ENCODE data around the gene FZD2.
"Not testable (repeated sequence)": the region's sequence is repeated elsewhere in the genome, so short reads cannot be mapped to it uniquely, and the experiment has no call there.

FZD2 gene

GRCh38 chr17:44565866-44566443 is 8.7 kb downstream of the FZD2 start:
- H3K4me3 ChIP-seq (ENCODE audit: low read depth, low read length) = no peak overlapping the region
- DNase-seq (ENCODE audit: low read depth) = no peak
- TF ChIP-seq CTCF (conservative IDR thresholded peaks at IDR 0.05; ENCODE audit: low read depth, low read length) = peak; percentile 69

GRCh38 chr17:44568311-44568944 is 11.1 kb downstream of the FZD2 start:
- not testable (repeated sequence) for H3K4me3 ChIP-seq (ENCODE audit: low read depth, low read length); DNase-seq (ENCODE audit: low read depth)

- no peak for TF ChIP-seq CTCF (conservative IDR thresholded peaks at IDR 0.05; ENCODE audit: low read depth, low read length)
- no peak for DNase-seq (ENCODE audit: low read depth)
- no peak overlapping the region for H3K4me3 ChIP-seq (ENCODE audit: low read depth, low read length)
These were observed 11.9 kb downstream of the FZD2 start for GRCh38 chr17:44568945-44569858.

- no peak for TF ChIP-seq CTCF (conservative IDR thresholded peaks at IDR 0.05; ENCODE audit: low read depth, low read length)
- DNase-seq (ENCODE audit: low read depth) = no peak
- no peak overlapping the region for H3K4me3 ChIP-seq (ENCODE audit: low read depth, low read length)
These were observed 15.5 kb downstream of the FZD2 start for GRCh38 chr17:44572801-44573200.

- TF ChIP-seq CTCF (conservative IDR thresholded peaks at IDR 0.05; ENCODE audit: low read depth, low read length) = no peak
- DNase-seq (ENCODE audit: low read depth) = no peak
These were observed 18.1 kb downstream of the FZD2 start for GRCh38 chr17:44575403-44575802.

GRCh38 chr17:44578947-44579346 is 21.7 kb downstream of the FZD2 start:
- no peak overlapping the region for H3K4me3 ChIP-seq (ENCODE audit: low read depth, low read length)
- no peak for DNase-seq (ENCODE audit: low read depth)
- TF ChIP-seq CTCF (conservative IDR thresholded peaks at IDR 0.05; ENCODE audit: low read depth, low read length) = no peak

More at GRCh38 chr17:44575403-44575802, 18.1 kb downstream of the FZD2 start:
- no peak overlapping the region for H3K4me3 ChIP-seq (ENCODE audit: low read depth, low read length)

GRCh38 chr17:44581868-44582267 is 24.6 kb downstream of the FZD2 start:
- no peak overlapping the region for H3K4me3 ChIP-seq (ENCODE audit: low read depth, low read length)
- peak; percentile 42 for TF ChIP-seq CTCF (conservative IDR thresholded peaks at IDR 0.05; ENCODE audit: low read depth, low read length)
- no peak for DNase-seq (ENCODE audit: low read depth)
